NCI-H524 treated with DMSO at 0.1 percent for 48 hours (cell line): ENCODE results near the gene CAMK2G.

ENCODE experiments used
- DNase-seq: peaks from one replicate; lab custom pipeline; 2025; lab: John Stamatoyannopoulos, UW

The CAMK2G gene

DNA sequence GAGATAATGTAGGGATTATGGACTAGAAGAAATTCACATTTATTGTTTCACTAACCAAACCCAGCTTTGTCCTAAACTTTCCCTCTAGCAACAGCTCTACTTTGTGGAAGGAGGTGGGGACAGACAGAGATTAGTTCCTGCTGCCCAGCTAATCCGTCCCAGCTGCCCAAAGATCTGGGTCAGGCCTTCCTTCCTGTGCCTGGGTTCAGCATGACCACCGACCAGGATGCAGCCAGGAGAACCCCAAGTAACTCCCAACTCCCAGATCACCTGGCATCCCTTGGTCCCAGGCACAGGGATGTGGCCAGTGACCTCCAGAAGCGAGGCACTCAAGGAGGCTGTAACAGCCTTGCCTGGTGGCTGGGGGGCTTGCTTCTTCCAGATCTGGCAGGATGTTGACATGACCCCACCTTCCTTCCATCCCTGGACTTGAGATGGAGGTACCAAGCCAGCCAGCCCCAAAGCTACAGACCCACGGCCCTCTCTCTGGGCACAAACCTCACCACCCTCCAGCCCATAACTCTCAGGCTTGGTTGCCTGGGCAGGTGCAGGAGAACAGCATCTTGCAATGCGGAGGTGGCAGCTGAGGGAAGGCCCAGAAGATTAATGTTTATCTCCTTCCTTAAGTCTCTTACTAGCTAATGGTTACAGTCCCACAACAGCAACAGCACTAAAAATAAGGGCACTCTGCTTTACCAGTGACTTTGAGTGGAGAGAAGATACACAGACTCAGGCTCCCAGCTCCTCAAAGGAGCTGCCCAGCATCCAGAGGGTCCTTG lies 11.1 kb downstream of the CAMK2G start:
- DNase-seq: no peak

DNA sequence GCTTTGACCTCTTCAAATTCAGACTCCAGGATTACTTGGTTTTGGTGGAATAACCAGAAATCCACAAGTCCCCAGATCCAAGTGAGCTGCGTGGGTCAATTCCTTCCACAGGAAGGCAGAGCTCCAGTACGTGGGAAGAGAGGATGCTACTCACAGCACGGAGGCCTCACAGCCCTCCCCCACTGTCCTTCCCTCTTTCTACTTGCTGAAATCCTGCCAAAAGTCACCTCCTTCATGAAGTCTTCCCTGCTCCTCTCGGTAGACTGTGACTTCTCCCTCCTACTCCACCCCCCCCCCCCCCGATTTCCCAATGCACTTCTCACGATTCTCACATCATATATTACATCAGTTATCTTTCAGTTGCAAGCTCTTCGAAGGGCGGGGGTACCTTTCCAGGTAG lies 12.3 kb downstream of the CAMK2G start:
- DNase-seq: no peak

DNA sequence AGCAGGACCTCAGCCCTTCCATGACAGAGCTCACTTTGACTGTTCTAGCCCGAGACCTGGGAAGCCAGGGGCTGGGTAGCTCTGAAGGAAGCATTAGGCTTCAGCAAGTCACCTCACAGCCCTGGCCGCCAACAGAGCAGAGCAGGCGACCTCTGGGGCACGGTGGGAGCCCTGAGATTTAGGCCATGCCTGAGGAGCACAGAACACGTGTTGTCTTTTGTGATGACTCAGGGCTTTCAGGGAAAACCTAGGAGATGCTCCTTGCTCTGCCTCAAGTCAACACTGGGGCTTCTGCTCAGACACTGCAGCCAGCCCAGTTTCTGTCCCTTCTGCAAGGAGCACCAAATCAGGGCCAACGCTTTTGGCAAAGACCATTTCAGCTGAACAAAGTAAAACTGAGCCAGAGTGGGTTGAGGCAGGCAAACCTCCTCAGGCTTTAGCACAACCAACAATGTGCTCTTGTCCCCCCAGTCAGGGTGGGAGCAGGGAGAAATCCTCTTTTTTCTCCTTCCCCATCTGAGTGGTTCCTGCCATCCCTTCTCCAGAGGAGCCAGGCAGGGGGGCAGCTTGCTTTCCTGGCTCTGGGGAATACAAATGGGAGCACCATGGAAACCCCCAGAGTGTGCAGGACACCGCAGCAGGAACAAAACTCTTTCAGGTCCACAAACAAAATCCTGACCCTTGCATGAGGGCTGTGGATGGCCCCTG lies 14.4 kb downstream of the CAMK2G start:
- no peak for DNase-seq

DNA sequence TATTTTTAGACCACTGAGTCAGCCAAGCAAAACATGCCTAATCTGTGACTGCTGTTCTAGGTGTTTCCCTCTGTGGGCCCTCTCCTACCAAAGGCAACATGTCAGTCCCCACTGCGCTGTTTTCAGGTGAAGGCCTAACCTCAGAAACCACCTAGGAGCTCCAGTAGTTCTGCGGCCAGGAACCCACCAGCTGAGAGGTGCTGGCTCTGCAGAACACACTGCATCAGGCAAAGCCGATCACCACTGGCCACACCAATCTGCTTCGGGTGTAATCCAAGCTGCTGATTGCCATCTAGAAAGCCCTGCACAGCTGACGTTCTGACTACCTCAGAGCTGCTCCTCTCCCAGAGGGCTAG lies 14.9 kb downstream of the CAMK2G start:
- DNase-seq: no peak

DNA sequence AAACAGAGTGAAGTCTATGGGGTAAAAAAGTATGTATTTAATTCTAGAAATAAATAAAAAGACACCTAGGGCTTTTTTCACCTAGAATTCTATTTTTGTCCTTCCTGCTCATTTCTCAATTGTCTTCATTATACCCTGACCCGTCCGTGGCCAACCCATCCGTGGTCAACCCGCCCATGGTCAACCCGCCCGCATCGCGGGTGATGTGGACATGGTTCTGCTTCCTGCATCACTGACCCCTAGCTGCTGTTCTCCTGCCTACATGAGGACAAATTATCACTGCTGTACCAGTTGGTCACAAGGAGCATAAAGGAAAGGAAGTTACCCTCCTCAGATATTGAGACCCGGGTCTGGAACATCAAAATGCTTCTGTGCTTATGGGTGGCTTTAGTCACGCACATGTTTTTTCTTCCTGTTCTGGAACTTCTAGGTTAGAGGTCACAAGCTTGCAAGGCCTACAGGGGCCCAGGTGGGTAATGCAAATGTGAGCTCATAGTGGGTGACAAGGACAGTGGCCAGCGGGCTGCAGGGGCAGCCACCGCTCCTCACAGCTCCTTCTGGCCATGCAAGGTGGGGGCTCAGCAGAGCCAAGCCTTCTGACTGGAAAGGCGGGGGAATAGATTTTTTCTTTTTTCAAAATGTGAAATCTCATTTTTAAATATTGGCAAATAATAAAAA lies 15.5 kb downstream of the CAMK2G start:
- DNase-seq: no peak

DNA sequence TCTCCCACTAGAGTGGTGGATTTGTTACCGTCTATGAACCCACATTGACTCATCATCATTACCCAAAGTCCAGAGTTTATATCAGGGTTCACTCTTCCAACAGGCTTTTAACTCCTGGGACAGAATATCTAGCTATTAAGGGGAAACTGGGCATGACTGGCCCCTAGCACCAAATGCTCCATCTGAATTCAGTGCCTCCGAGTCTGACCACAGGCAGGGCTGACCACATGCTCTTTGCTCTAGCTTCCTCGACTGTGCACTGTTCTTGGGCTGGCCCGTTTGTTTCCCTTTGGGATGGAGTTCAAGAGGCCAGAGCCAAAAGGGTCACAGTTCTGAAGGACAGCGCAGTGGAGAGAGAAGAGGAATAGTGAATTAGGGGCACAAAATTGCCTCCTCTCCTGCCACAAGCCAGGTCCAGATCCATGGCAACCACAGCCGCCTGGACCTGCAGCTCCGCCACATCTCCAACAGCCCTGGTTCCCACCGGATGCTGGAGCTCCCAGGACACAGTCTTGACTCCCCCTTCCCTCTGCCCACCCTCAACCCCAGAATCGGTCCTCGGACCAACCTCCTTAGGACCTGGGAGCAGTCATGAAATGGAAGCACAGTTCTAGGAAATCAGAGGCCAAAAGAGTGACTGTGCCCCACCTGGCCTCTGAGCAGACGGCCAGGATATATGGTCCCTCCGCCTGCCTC lies 16.2 kb downstream of the CAMK2G start:
- DNase-seq: no peak

DNA sequence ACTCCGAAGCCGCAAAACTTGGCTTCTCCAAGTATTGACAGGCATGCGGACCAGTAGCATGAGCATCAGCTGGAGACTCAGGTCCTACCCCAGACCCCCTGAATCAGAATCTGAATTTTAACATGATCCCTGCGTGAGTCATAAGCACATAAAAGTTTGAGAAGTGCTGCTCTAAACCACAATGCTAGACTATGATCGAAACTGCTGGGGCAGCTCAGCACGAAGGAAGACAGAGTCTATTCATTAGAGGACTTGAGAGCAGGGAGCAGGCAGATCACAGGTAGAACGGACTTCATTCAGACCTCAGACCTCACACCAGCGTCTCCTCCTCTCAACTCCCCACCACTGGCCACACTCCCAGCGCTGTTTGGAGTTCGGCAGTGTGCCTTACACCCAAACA lies 16.9 kb downstream of the CAMK2G start:
- no peak for DNase-seq

DNA sequence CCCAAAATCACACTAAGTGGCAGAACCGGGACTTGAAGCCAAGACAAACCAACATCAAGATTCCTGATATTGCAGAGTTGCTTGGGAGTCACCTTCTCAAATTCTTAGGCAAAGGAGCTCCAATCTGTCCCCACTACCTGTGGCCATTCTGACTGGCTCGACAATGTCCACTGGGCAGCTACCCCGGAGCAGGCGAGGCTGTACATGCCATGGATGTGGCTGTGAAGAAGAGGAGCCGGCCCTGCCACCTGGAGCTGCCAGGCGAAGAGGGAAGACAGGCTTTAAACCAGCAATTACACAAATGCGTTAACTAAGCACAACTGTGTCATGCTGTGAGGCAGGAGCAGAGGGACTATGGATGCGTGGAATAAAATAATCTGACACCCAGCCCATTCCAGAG lies 18.1 kb downstream of the CAMK2G start:
- DNase-seq: no peak

DNA sequence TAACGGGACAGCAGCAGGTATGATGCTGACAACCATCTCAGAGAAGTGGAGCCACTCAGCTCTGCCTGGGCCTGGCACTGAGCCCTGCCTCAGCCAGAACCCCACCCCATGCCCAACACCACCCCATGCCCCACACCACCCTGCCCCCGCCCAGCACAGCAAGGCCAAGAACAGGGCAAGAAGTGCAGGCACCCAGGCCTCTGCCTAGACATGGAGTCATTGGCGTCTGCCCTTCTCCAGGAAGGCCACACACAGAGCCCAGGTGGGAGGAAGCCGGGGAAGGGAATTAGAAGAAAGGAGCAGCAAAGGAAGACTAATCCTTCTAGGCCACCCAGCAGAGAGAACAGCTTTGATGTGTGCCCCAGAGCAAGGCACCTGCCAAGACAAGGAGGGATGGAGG lies 18.9 kb downstream of the CAMK2G start:
- no peak for DNase-seq

DNA sequence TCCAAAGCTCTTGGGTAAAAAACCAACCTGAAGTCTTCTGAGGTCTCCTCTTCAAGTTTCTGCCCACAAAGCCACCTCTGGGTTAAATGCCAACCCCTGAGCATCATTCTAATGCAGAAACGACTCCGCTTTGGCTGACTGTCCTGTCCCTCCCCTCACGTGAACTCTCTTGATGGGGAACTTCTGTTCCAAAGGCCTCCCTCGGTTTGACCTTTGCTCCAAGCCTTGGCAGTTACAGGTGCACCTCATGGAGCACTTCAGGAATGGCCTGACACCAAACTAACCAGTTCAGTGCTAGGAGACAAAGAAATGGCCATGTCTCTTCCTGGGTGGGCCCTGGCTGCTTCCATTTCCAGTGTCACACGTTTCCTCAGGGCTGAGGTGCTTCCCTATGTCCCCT lies 20.0 kb downstream of the CAMK2G start:
- no peak for DNase-seq

DNA sequence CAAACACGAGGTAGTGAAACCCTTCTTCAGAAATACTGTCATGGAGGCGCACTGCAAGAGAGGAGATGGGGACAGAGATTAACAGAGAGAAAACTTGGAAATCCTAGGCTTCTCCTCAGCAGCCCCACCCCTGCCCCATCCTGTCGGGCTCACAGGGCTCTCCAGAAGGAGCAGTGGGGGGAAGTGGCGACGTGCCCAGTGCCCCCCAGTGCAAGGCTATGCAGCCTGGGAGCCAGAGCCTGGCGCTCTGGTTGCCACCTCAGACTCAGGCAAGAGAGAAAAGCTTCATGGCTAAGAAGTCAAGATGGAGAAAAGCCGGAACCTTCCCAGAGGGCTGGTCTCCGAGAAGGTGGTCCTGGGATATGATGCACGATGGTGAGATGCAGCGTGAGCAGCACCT lies 21.2 kb downstream of the CAMK2G start:
- DNase-seq: no peak

DNA sequence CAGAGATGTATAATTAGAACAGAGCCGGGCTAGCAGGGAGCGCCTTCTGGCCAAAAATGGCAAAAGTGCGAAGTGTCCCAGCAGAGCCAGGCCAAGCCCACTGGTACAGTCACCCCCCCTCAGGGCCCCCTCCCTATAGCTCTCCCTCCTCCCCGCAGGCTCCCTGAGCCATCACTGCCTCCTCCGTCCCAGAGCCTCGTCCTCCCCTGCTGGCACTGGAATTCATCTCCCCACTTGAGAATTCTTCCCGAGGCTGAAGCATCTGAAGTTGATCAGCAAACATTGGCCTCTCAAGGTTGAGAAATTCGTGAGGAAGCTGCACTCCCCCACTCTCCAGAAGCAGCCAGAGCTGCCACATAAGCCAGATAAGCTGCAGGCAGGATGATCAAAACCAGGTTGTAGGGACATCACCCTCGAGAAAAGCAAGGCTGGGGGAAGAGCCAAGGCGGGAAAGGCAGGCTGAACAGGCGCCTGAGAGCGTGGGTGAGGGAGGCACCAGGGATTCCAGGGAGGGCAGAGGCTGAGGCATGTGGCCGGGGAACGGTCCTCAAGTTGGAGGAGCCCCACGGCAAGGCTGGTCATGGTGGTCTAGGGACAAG lies 23.4 kb downstream of the CAMK2G start:
- DNase-seq: no peak

DNA sequence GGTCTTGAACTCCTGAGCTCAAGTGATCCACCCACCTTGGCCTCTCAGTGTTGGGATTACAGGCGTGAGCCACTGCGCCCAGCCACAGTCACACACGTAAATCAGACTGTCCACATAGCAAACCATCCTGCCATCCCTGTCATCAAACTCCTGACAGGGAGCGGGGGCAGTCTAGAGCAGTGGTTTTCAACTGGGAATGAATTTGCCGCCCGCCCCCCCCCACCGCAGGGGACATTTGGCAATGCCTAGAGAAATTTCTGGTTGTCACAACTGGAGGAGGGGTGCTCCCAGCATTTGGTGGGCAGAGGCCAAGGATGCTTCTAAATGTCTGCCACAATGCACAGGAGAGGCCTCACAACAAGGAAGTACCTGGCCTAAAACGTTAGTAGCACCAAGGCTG lies 24.1 kb downstream of the CAMK2G start:
- no peak for DNase-seq

DNA sequence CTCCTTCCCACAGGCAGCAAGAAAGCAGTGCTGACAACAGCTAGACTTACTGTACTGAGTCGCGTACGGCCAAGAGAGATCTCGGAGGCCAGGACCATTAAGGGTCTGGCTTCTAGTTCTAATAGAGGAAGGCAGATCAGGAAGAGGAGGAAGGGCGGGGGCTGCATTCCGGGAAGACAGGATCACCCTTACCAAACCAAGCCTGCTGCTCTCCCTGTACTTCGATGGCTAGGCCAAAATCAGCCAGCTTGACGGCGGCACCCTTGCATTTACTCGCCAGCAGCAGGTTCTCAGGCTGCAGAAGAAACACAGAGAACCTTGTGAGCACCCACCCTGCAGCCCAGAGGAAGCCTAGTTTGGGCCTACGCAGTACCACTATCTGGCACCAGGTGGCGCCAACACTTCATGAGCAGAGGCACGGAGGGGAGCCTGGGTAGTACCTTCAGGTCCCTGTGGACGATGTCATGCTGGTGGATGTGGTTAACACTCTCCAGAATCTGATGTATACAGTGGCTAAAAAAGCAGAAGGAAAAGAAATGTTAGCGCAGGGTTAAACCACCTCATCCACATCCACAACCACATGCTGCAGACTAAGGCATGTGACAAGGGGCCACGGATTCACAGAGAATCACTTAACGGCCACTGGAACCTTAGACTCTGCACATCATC lies 25.4 kb downstream of the CAMK2G start:
- no peak for DNase-seq

DNA sequence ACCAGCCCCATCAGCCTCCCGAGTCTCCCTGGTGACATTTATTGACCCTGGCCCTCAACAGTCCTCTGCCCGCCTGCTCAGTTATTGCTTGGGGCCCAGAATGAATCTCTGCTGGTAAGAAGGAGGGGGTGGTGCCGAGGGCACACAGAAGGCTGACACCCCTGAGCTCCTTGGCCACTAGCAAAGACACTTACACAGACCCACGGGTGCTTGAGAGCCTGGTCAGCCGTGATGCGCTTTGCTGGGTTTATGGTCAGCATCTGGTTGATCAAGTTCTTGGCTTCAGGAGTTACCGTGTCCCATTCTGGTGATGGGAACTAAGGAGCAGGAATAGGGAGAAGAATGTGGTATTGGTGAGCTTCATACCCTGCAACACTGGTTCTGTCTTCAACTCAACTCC lies 27.3 kb downstream of the CAMK2G start:
- DNase-seq: no peak

DNA sequence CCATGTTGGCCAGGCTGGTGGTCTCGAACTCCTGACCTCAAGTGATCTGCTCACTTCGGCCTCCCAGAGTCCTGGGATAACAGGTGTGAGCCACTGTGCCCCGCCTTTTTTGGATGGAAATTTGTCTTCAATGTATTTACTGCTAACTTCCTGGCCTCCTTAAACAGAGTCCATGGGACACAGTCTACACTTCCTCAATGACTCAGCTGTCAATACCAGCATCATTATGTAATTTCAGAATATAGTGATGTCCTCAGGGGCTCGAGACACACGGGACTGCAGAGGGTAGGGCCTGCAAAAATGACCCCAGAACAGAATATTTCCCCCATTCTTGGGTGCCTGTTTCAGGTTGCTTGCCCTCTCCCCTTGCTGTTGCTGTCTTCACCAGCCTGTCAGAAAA lies 31.1 kb downstream of the CAMK2G start:
- no peak for DNase-seq

DNA sequence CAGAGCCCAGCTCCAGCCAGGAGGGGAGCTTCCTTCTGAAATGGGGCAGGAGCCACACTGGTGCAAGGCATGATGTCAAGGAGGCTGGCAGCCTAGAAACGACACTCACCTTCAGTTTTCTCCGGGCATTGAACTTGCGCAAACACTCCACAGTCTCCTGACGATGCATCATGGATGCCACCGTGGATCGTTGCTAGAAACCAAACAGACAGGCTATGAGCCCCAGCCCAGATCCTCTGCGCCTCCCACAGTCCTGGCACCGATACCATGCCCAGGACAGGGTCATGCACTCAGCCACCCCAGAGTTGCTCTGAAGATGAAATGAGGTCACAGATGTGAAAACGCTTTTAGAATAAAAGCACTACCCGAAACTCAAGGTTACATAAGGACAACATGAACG lies 32.0 kb downstream of the CAMK2G start:
- DNase-seq: no peak

DNA sequence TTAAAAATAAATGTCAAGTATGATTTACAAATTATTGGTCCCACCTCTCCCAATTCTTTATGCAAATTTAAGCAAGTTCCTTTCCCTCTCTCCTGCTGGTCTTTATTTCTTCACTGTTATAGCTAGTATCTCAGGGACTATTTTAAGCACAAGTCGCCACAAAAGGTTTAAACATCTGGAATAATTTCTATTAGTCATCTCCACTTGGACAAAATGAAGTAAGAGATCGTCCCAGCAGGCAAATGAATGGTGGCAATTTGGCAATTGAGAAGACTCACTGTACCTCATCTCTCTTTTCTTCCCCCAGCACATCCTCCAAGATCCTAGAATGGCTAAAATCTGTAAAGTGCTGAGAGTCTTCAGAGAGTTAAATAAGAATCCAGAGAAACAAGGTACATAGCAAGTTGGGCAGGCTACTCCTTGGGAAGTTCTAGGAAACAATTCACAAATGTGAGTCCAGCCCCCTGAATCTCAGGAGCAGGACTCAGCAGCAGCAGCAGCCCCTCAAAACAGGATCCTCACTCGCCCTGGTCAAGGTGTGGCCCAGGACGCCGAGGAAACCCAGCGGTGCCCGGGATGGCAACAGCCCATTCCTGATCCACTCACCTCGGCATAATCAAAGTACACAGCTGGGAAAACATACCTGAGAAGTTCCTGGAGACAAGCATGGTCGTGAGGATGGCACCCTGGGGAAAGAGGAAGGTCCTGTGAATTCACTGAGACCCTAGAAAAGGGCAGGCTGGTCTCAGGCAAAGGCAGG lies 32.6 kb downstream of the CAMK2G start:
- no peak for DNase-seq

DNA sequence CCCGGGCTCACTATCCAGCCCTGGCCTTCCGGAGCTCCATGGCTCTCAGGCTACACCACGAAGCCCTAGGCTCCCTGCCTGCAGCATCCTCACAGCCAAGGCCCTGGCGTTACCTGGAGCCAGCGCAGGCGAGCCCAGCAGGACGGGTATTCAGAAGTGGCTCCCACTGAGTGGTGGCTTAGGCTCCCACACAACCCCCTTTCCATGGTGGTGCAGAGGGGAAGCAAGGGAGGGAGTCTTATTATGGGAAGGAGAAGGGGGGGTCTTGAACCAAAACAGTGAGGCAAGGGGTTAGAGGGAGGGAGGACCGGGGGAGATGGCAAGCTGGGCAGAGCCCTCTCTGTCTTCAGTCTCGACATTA lies 33.3 kb downstream of the CAMK2G start:
- DNase-seq: no peak

DNA sequence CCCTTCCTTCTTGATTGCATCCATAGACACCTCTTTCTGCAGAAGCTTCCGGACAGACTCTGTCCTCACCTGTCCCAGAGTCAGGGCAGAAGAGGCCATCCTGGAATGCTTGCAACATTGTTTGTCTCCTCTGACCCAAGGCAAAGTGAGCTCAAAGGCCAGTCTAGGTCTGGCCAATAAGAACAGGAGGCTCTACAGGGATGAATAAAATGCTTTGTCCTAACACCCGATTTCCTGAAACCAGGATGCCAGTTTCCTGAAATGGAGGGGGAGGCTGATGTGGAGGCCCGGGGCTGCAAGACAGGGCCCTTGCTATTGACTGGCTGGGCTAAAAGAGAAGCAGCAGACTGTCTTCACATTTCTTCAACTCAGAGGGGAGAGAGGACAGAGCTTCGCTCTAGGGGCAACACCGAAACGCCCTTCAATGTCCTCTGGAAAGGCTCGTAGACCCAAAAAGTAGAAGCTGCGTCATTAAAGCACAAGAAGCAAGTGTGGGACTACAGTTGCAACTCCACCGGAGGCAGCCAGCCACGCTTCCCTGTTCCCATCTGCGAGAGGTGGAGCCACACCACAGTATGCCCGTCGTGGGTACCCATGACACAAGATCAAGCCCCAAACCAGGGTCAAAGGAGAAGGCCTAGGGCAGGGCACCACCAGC lies 33.8 kb downstream of the CAMK2G start:
- DNase-seq: no peak

DNA sequence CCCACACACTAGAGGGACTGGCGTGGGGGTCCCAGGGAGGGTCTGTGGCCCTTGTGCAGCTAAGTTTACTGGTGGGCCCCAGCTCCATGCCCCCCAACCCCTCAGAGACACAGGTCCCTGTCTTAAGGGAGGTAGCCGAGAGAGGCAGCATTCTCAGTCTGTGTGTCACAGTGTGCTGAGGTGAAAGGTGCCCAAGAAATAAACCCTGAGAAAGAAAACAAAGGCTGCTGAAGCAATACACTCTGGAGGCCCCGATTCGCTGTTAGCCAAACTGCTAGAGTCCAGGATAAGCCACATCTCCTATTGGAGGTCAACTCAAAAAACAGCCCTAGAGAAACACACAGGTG lies 34.3 kb downstream of the CAMK2G start:
- DNase-seq: no peak
